ENCODE results near the gene ASAP3.
"Not testable (repeated sequence)": the region's sequence is repeated elsewhere in the genome, so short reads cannot be mapped to it uniquely, and the experiment has no call there.

GRCh38 chr1:23494836-23495235, 10.9 kb upstream of the ASAP3 start:
- TF ChIP-seq POLR2AphosphoS5, POLR2A, EP300 (IDR thresholded peaks at IDR 0.05): not testable (repeated sequence)
- TF ChIP-seq, protein P1, sequence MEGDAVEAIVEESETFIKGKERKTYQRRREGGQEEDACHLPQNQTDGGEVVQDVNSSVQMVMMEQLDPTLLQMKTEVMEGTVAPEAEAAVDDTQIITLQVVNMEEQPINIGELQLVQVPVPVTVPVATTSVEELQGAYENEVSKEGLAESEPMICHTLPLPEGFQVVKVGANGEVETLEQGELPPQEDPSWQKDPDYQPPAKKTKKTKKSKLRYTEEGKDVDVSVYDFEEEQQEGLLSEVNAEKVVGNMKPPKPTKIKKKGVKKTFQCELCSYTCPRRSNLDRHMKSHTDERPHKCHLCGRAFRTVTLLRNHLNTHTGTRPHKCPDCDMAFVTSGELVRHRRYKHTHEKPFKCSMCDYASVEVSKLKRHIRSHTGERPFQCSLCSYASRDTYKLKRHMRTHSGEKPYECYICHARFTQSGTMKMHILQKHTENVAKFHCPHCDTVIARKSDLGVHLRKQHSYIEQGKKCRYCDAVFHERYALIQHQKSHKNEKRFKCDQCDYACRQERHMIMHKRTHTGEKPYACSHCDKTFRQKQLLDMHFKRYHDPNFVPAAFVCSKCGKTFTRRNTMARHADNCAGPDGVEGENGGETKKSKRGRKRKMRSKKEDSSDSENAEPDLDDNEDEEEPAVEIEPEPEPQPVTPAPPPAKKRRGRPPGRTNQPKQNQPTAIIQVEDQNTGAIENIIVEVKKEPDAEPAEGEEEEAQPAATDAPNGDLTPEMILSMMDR (IDR thresholded peaks at IDR 0.05) = not testable (repeated sequence)
